IMR-90 (cell line): Measurements from ENCODE around the gene ADSS1. TPM values are rescaled to one million over a fixed set of nuclear protein-coding genes. Genes with fewer than 3 reads are reported as not detected.
A peak's percentile ranks its signal among the peaks of the same experiment; 100 is the strongest.

Source experiments
- ATAC-seq: fragments of 200-7000 bp; cut with Tn5 transposase; 2 replicates; pipeline ENCODE4 v1.9.1; 2020; ENCODE audit warnings: low read depth, mild to moderate bottlenecking, moderate library complexity
- BruUV-seq: library from RNA; stranded (reverse); fragments of 400-500 nt; replicated peaks from 2 replicates; lab custom pipeline; 2021; lab: Mats Ljungman, UMichigan
- CTCF ChIA-PET: fragments of 300-600 bp; formaldehyde crosslinking; extraction: SDS; loops from one replicate; lab custom pipeline; 2021; ENCODE audit warnings: antibody characterized with exemption; lab: Yijun Ruan, JAX
- POLR2A ChIA-PET: fragments of 300-600 bp; sonication (Branson Sonifier 250); formaldehyde crosslinking; loops from one replicate; lab custom pipeline; 2022; ENCODE audit warnings: antibody characterized with exemption; ENCODE audit not compliant: unreplicated experiment; lab: Charles Lee
- DNase-seq: peaks from one replicate; pipeline ENCODE4 v3.0.0; 2013
- H2AFZ ChIP-seq: replicated peaks from 2 replicates; pipeline ENCODE3; 2013; ENCODE audit warnings: low read length, mild to moderate bottlenecking; ENCODE audit not compliant: poor library complexity
- H2AK5ac ChIP-seq: 2 replicates; pipeline ENCODE4 v1.6.1; 2013; ENCODE audit warnings: low read depth, low read length, inconsistent platforms
- H2AK9ac ChIP-seq: replicated peaks from 2 replicates; pipeline ENCODE3; 2013; ENCODE audit warnings: mild to moderate bottlenecking, low read depth, low read length, moderate library complexity; ENCODE audit not compliant: poor library complexity
- H2BK120ac ChIP-seq: 2 replicates; pipeline ENCODE4 v1.6.1; 2013; ENCODE audit warnings: low read depth, low read length, inconsistent platforms
- H2BK15ac ChIP-seq: 3 replicates; pipeline ENCODE4 v1.6.1; 2013; ENCODE audit warnings: low read depth, low read length, inconsistent platforms
- H2BK20ac ChIP-seq: 2 replicates; pipeline ENCODE4 v1.6.1; 2013; ENCODE audit warnings: low read depth, mild to moderate bottlenecking, inconsistent platforms, low read length, moderate library complexity
- H2BK5ac ChIP-seq: 2 replicates; pipeline ENCODE4 v1.6.1; 2013; ENCODE audit warnings: mild to moderate bottlenecking, low read depth, low read length, inconsistent platforms; ENCODE audit not compliant: poor library complexity, severe bottlenecking
- H3K14ac ChIP-seq: replicated peaks from 2 replicates; pipeline ENCODE4 v1.6.1; 2013; ENCODE audit warnings: low read depth, low read length, inconsistent platforms
- H3K18ac ChIP-seq: 2 replicates; pipeline ENCODE4 v1.6.1; 2013; ENCODE audit warnings: low read depth, low read length, control low read depth
- H3K23ac ChIP-seq: 2 replicates; pipeline ENCODE4 v1.6.1; 2013; ENCODE audit warnings: low read depth, low read length, inconsistent platforms
- H3K27ac ChIP-seq: 2 replicates; pipeline ENCODE4 v1.5.1; 2013; ENCODE audit warnings: mild to moderate bottlenecking, control low read depth, low read length; ENCODE audit not compliant: insufficient read depth
- H3K27me3 ChIP-seq: 2 replicates; pipeline ENCODE4 v1.6.1; 2013; ENCODE audit warnings: low read length; ENCODE audit not compliant: control insufficient read depth, insufficient read depth
- H3K36me3 ChIP-seq: 2 replicates; pipeline ENCODE4 v1.6.1; 2013; ENCODE audit warnings: low read length, mixed read lengths; ENCODE audit not compliant: control insufficient read depth, insufficient read depth
- H3K4ac ChIP-seq: 2 replicates; pipeline ENCODE4 v1.6.1; 2013; ENCODE audit warnings: low read depth, low read length, inconsistent platforms
- H3K4me1 ChIP-seq: 2 replicates; pipeline ENCODE4 v1.6.1; 2013; ENCODE audit warnings: low read length, mixed read lengths; ENCODE audit not compliant: control insufficient read depth, insufficient read depth
- H3K4me2 ChIP-seq: 2 replicates; pipeline ENCODE4 v1.6.1; 2013; ENCODE audit warnings: low read depth, mild to moderate bottlenecking, control low read depth, low read length, moderate library complexity
- H3K4me3 ChIP-seq: 2 replicates; pipeline ENCODE4 v1.5.1; 2013; ENCODE audit warnings: low read depth, mild to moderate bottlenecking, control low read depth, low read length, moderate library complexity; ENCODE audit not compliant: insufficient read depth
- H3K56ac ChIP-seq: 2 replicates; pipeline ENCODE4 v1.6.1; 2013; ENCODE audit warnings: low read length, inconsistent platforms; ENCODE audit not compliant: insufficient read depth; ENCODE audit errors: extremely low read depth
- H3K79me1 ChIP-seq, 2 experiments: 2 replicates each; pipeline ENCODE4 v1.6.1; 2013; ENCODE audit warnings: low read length in 2 of 2, inconsistent platforms in 1 of 2, low read depth in 1 of 2
- H3K9ac ChIP-seq: 2 replicates; pipeline ENCODE4 v1.6.1; 2013; ENCODE audit warnings: low read depth, low read length, control low read depth
- H3K9me1 ChIP-seq: 2 replicates; pipeline ENCODE4 v1.6.1; 2013; ENCODE audit warnings: low read length, inconsistent platforms; ENCODE audit not compliant: insufficient read depth
- H3K9me3 ChIP-seq: 2 replicates; pipeline ENCODE4 v1.6.1; 2013; ENCODE audit warnings: low read length; ENCODE audit not compliant: control insufficient read depth, insufficient read depth
- H4K20me1 ChIP-seq: 2 replicates; pipeline ENCODE4 v1.6.1; 2013; ENCODE audit warnings: low read length, inconsistent platforms; ENCODE audit not compliant: insufficient read depth
- H4K5ac ChIP-seq: 2 replicates; pipeline ENCODE4 v1.6.1; 2013; ENCODE audit warnings: mild to moderate bottlenecking, low read depth, low read length, control low read depth
- H4K8ac ChIP-seq, 2 experiments: 2 replicates each; pipeline ENCODE4 v1.6.1; 2013; ENCODE audit warnings: low read depth in 2 of 2, low read length in 2 of 2, control low read depth in 1 of 2, inconsistent platforms in 1 of 2
- H4K91ac ChIP-seq: 2 replicates; pipeline ENCODE4 v1.6.1; 2013; ENCODE audit warnings: low read depth, low read length, inconsistent platforms; ENCODE audit not compliant: insufficient read depth
- BHLHE40 ChIP-seq: fragments of 150-350 bp; IDR thresholded peaks from 2 replicates; pipeline ENCODE4 v1.6.1; 2016; ENCODE audit warnings: mild to moderate bottlenecking, low read depth, low read length
- MAZ ChIP-seq: IDR thresholded peaks from 2 replicates; pipeline ENCODE4 v1.6.1; 2012; ENCODE audit warnings: low read depth, mild to moderate bottlenecking, low read length, improper control_type of control experiment, moderate library complexity, borderline replicate concordance
- RCOR1 ChIP-seq: IDR thresholded peaks from 2 replicates; pipeline ENCODE4 v1.6.1; 2012; ENCODE audit warnings: mild to moderate bottlenecking, low read length, improper control_type of control experiment; ENCODE audit not compliant: insufficient replicate concordance
- SMC3 ChIP-seq: fragments of 150-350 bp; IDR thresholded peaks from 2 replicates; pipeline ENCODE4 v1.6.1; 2016; ENCODE audit warnings: low read depth, mild to moderate bottlenecking, antibody characterized with exemption, low read length, moderate library complexity
- WGBS, 2 experiments: methylation state at CpG; one replicate each; pipeline versions ENCODE4 v1.1.5 to v1.1.7; 2013; ENCODE audit warnings: missing lambda C conversion rate in 2 of 2; ENCODE audit not compliant: insufficient read length in 1 of 2; ENCODE audit errors: extremely low coverage in 2 of 2; 5-methylcytosine and 5-hydroxymethylcytosine counted together
- dilution Hi-C: fragments of 300-500 bp; cut with HindIII; formaldehyde crosslinking; loops from one replicate; pipeline ENCODE4 v1.14.3; 2018; ENCODE audit warnings: low sequenced_read_pairs; ENCODE audit not compliant: unreplicated experiment
- in situ Hi-C: fragments of 300-500 bp; cut with MboI; formaldehyde crosslinking; loops from 3 replicates; pipeline ENCODE4 v1.14.3; 2019; ENCODE audit warnings: low sequenced_read_pairs, inconsistent platforms, mixed read lengths
- intact Hi-C: fragments of 100-400 bp; cut with micrococcal nuclease; formaldehyde crosslinking; loops from 2 replicates; pipeline ENCODE4 v1.10.0; 2022
- polyA plus RNA-seq, 3 experiments: library from polyadenylated mRNA; depleted of rRNA; stranded (reverse); fragments of >200 nt; gene quantifications; 2 replicates each; pipeline ENCODE4 v1.2.3, GENCODE V29; 2012; ENCODE audit warnings: low replicate concordance in 1 of 3
- total RNA-seq: library from RNA; depleted of rRNA; stranded (reverse); fragments of >200 nt; gene quantifications from 2 replicates; pipeline ENCODE4 v1.2.3, GENCODE V29; 2012
- TF ChIP-seq, protein P1 (sequence below): fragments of 150-350 bp; IDR thresholded peaks from 2 replicates; pipeline ENCODE4 v1.6.1; 2017; ENCODE audit warnings: mild to moderate bottlenecking, antibody characterized with exemption, low read length, low read depth
- TF ChIP-seq, protein P2 (sequence below): fragments of 150-350 bp; IDR thresholded peaks from 2 replicates; pipeline ENCODE4 v1.6.1; 2016; ENCODE audit warnings: low read depth, mild to moderate bottlenecking, low read length, moderate library complexity, borderline replicate concordance

The ADSS1 gene
- total and polyA plus RNA-seq, 2 of the 4 experiments (the other 2 are of a cell fraction), result 1.8 to 5.2 TPM

DNA sequence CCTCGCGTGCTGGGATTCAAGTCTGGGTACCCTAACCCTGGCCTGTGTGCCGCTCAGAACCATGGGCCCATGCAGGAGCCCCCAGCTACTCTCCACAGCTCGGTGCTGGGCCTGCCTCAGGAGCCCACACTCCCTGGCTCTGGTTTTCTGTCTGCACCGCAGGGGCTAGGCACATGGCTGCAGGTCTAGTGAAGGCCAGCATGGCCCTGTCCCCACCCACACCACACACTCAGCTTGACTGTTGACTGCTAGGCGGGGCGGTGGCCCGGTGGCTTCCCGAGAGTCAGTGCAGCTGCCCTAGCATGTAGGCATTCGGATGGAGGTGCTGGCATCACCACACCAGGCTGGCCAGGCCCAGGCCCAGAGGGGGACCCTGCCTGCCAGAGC, 26.7 kb upstream of the ADSS1 start:
- H3K27ac ChIP-seq, result no peak overlapping the region
- H3K4me1 ChIP-seq, result peaks cover 28% of the 10 kb centered on the region
- H3K36me3 ChIP-seq, result peaks cover 39% of the 10 kb centered on the region
- in situ Hi-C loops, result no loop called here
- H2BK20ac ChIP-seq, result no peak overlapping the region
- H2AK9ac ChIP-seq, result peak overlapping the region; percentile 77
- H4K5ac ChIP-seq, result no peak overlapping the region
- DNase-seq (no peak), ATAC-seq (no peak)
- no peak overlapping the region for H3K9ac ChIP-seq
- no peak overlapping the region for H2BK5ac ChIP-seq
- H2BK120ac ChIP-seq, result no peak overlapping the region
- H3K23ac ChIP-seq, result no peak overlapping the region
- H2AK5ac ChIP-seq, result no peak overlapping the region; the same call in 1 of the 2 replicates
- no TSS peak for BruUV-seq
- POLR2A ChIA-PET, result interaction anchor here (0.6 kb wide), 1 partner anchor 288 kb away, joined by 9 read pairs; the partner anchor contains the start of gene CLBA1
- no peak overlapping the region for H3K56ac ChIP-seq
- H2BK15ac ChIP-seq, result no peak overlapping the region
- CTCF ChIA-PET, result interaction anchor here (0.8 to 1.0 kb wide), 2 partner anchors 12 to 16 kb away, joined by 3 read pairs; no protein-coding TSS in a partner anchor
- H3K4me2 ChIP-seq, result no peak overlapping the region
- H2AFZ ChIP-seq, result no peak overlapping the region
- H4K91ac ChIP-seq, result no peak overlapping the region
- no peaks in the 10 kb centered on the region; the same call in 1 of the 2 replicates for H3K9me1 ChIP-seq
- H3K79me1 ChIP-seq, result peaks cover 12 to 85% of the 10 kb centered on the region in 2 experiments
- H3K9me3 ChIP-seq, result no peaks in the 10 kb centered on the region
- dilution Hi-C loops, result no loop called here
- 98% methylated on average over 7 of the region's 10 CpGs; no CpG with 5 or more reads in 1 of the 2 experiments for WGBS, 2 experiments
- intact Hi-C loops, result no loop called here
- TF ChIP-seq SMC3, result no peak
- TF ChIP-seq, protein P1, sequence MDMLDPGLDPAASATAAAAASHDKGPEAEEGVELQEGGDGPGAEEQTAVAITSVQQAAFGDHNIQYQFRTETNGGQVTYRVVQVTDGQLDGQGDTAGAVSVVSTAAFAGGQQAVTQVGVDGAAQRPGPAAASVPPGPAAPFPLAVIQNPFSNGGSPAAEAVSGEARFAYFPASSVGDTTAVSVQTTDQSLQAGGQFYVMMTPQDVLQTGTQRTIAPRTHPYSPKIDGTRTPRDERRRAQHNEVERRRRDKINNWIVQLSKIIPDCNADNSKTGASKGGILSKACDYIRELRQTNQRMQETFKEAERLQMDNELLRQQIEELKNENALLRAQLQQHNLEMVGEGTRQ, result no peak
- no peak for TF ChIP-seq BHLHE40
- TF ChIP-seq, protein P2, sequence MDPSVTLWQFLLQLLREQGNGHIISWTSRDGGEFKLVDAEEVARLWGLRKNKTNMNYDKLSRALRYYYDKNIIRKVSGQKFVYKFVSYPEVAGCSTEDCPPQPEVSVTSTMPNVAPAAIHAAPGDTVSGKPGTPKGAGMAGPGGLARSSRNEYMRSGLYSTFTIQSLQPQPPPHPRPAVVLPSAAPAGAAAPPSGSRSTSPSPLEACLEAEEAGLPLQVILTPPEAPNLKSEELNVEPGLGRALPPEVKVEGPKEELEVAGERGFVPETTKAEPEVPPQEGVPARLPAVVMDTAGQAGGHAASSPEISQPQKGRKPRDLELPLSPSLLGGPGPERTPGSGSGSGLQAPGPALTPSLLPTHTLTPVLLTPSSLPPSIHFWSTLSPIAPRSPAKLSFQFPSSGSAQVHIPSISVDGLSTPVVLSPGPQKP, result no peak
- no peak for TF ChIP-seq MAZ
- TF ChIP-seq RCOR1, result no peak
- H3K14ac ChIP-seq, result no peak overlapping the region
- no peak overlapping the region for H3K4ac ChIP-seq
- no peaks in the 10 kb centered on the region for H3K27me3 ChIP-seq
- peaks cover 99% of the 10 kb centered on the region for H4K20me1 ChIP-seq
- H3K4me3 ChIP-seq, result no peak overlapping the region
- H4K8ac ChIP-seq, result no peak overlapping the region
- H3K18ac ChIP-seq, result no peak overlapping the region
